Activated T-helper 2 cell treated with anti-CD3 and anti-CD28 coated beads, Interferon-gamma antibody, Interleukin-2, Interleukin-4, amounts not matched to agents 10 μg/mL and 5 μg/mL and 100 μg/mL, durations not matched to agents 14 hours and 24 hours and 36 hours (primary cell): ENCODE data around the gene USP6NL. TPM values are rescaled to one million over a fixed set of nuclear protein-coding genes. Genes with fewer than 3 reads are reported as not detected.

Experiments used
- DNase-seq: peaks from one replicate; pipeline ENCODE4 v3.0.0; 2021; ENCODE audit warnings: low spot score
- H3K27ac Mint-ChIP-seq: one replicate; pipeline ENCODE4 v1.8.0; 2021; ENCODE audit warnings: mixed read lengths
- H3K27me3 Mint-ChIP-seq: one replicate; pipeline ENCODE4 v1.8.0; 2021; ENCODE audit warnings: low read depth, mixed read lengths
- H3K36me3 Mint-ChIP-seq: one replicate; pipeline ENCODE4 v1.8.0; 2021; ENCODE audit warnings: low read depth, mixed read lengths
- H3K4me1 Mint-ChIP-seq: one replicate; pipeline ENCODE4 v1.8.0; 2021; ENCODE audit warnings: low read depth, mixed read lengths
- H3K4me3 Mint-ChIP-seq: one replicate; pipeline ENCODE4 v1.8.0; 2021; ENCODE audit warnings: low read depth, mild to moderate bottlenecking, moderate library complexity, mixed read lengths
- H3K9me3 Mint-ChIP-seq: one replicate; pipeline ENCODE4 v1.8.0; 2021; ENCODE audit warnings: mixed read lengths
- intact Hi-C: fragments of 100-400 bp; cut with micrococcal nuclease; formaldehyde crosslinking; loops from one replicate; pipeline ENCODE4 v1.15.1; 2023
- total RNA-seq: library from RNA; stranded (reverse); gene quantifications from 2 replicates; pipeline ENCODE4 v1.2.3, GENCODE V29; 2022

The USP6NL gene
- total RNA-seq, 1 donor from 2014 or later = 0.50 TPM

DNA sequence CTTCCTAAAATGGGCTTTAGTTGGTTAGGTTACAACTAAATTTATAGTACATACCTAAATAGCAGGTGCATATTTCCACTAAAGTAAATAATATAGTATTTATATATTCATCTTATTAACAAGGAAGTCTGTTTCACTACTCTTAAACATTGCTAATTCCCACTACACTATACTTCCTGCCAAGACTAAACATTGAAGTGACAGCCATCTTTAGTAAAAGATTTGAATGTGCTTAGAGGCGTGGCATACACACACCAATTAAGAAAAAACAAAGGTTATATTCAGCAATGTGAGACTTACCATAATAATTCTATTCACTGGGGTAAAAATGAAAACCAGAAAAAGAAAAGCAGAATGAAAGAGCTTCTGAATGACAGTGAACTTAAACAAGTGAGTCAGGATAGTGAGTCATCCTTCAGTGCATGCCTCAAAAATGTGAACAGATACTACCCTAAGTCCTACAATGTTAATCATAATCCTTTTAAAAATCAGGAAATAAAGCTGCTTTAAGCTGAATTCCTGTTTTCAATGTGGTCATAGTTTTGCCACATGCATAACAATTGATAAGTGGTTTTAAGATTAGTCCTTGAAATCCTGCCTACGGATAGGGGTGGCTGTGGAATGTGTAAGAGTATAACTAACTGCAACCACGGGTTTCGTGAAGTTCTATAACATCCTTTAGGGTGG, 59.4 kb downstream of the USP6NL start:
- peaks cover 23% of the 10 kb centered on the region for H3K4me1 Mint-ChIP-seq
- intact Hi-C loops = loop anchor here (2.0 kb wide), 1 partner anchor 27 kb away; no protein-coding TSS in a partner anchor
- H3K27me3 Mint-ChIP-seq = peaks cover 10% of the 10 kb centered on the region
- H3K4me3 Mint-ChIP-seq = no peak overlapping the region
- H3K9me3 Mint-ChIP-seq = no peaks in the 10 kb centered on the region
- H3K27ac Mint-ChIP-seq = no peak overlapping the region
- H3K36me3 Mint-ChIP-seq = no peaks in the 10 kb centered on the region
- no peak for DNase-seq

DNA sequence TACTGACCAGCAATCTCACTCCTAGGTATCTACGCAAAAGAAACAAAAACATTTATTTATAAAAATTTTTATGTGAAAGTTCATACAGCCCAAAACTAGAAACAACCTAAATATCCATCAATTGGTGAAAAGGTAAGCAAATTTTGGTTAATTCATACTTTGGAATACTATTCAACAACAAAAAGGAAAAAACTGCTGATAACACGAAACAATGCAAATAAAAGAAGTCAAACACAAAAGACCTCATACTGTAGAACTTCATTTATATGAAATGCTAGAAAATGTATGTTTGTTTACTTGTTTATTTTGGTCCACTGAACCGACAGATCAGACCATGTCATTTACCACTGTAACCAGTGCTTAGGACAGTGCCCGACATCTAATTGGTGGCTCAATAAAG, 60.3 kb downstream of the USP6NL start:
- intact Hi-C loops = no loop called here
- Mint-ChIP-seq H3K36me3 (no peaks in the 10 kb centered on the region), H3K27ac (no peak overlapping the region), H3K4me1 (peaks cover 20% of the 10 kb centered on the region), H3K27me3 (peaks cover 7% of the 10 kb centered on the region), H3K4me3 (no peak overlapping the region), H3K9me3 (no peaks in the 10 kb centered on the region)
- DNase-seq = no peak

DNA sequence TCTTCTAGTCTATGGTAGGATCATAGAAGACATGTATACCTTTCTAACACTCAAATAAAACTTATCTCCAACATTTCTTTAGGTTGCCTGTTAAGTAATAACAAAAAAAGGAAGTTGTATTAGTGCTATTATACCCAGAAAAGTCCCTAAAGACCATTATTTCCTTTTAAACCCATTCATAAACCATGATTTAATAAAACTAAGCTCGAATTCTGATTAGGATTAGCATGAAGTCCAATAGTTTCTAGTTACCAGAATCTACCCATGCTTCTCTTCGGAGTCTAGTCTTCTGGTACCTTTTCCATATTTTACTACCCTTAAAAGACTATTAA, 62.7 kb downstream of the USP6NL start:
- Mint-ChIP-seq H3K4me1 (peaks cover 12% of the 10 kb centered on the region), H3K9me3 (no peaks in the 10 kb centered on the region), H3K36me3 (no peaks in the 10 kb centered on the region), H3K27me3 (peaks cover 7% of the 10 kb centered on the region), H3K27ac (no peak overlapping the region), H3K4me3 (no peak overlapping the region)
- intact Hi-C loops = no loop called here
- no peak for DNase-seq

DNA sequence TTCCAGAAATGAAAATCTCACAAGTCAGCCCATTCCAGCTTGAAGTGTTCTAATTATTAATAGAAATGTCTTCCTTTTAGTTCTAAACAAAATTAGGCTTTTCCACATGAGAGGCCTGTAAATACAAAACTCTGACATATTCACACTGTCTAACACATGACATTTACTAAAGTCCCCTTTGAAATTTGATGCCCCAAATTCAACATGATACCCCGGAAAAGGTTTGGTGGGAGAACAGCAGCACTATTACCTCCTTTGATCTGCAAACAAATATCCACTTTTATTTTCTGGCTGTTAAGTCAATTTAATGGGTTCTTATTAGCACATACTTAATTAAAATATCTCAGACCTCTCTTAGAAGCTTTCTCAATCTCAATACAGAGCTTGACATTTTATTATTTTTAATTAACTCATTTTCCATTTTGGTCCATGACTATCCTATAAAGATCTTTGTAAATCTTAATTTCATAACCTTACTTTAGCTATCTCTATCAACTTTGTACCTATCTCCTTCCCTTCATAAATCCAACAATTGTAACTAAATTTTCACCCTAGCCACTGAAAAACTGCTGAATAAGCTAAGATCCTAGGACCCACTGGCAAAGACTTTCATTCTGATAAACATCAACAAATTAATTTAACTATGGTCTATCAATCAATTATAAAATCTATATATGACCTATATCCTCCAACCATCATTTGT, 63.2 kb downstream of the USP6NL start:
- Mint-ChIP-seq H3K27me3 (peaks cover 7% of the 10 kb centered on the region), H3K9me3 (no peaks in the 10 kb centered on the region), H3K27ac (no peak overlapping the region), H3K4me1 (peaks cover 8% of the 10 kb centered on the region), H3K4me3 (no peak overlapping the region), H3K36me3 (no peaks in the 10 kb centered on the region)
- intact Hi-C loops = no loop called here
- no peak for DNase-seq

DNA sequence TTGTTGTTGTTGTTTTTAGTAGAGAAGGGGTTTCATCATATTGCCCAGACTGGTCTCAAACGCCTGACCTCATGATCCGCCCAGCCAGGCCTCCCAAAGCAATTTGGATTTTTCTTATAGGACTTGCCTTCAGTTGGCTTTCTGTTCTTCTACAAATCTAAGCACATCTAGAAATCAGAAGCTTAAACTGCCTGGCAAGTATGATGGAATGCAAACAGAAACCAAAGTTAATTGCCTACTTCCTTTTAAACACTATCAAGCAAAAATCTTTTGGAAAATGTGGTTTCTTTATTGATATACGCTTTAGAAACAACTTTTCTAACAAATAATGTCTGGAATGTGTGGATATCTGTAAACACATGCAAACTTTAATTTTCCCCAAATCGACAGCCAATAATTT, 64.9 kb downstream of the USP6NL start:
- Mint-ChIP-seq H3K4me3 (no peak overlapping the region), H3K9me3 (no peaks in the 10 kb centered on the region), H3K27ac (no peak overlapping the region), H3K4me1 (peaks cover under 1% of the 10 kb centered on the region), H3K27me3 (peaks cover 13% of the 10 kb centered on the region), H3K36me3 (no peaks in the 10 kb centered on the region)
- intact Hi-C loops = no loop called here
- DNase-seq = no peak

DNA sequence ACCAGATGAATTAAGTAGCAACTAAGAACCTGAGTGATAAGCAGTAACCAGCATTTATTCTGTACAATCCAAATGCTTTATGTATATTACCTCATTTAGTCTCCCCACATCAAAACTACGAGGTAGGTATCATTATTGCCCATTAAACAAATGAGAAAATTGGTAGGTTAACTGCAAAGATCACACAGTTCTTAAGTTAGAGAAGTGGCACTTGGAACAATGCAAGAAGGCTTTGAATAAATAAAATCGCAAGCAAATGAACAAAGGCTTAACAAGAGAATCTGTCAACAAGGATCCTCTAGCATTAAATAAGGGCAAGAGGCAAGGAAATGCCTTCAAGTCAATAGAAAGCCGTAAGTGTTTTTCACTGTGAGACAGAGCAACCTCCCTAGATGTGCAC, 70.2 kb downstream of the USP6NL start:
- Mint-ChIP-seq H3K4me1 (peaks cover 5% of the 10 kb centered on the region), H3K27me3 (peaks cover 26% of the 10 kb centered on the region), H3K27ac (no peak overlapping the region), H3K4me3 (no peak overlapping the region), H3K9me3 (no peaks in the 10 kb centered on the region), H3K36me3 (no peaks in the 10 kb centered on the region)
- intact Hi-C loops = no loop called here
- no peak for DNase-seq

DNA sequence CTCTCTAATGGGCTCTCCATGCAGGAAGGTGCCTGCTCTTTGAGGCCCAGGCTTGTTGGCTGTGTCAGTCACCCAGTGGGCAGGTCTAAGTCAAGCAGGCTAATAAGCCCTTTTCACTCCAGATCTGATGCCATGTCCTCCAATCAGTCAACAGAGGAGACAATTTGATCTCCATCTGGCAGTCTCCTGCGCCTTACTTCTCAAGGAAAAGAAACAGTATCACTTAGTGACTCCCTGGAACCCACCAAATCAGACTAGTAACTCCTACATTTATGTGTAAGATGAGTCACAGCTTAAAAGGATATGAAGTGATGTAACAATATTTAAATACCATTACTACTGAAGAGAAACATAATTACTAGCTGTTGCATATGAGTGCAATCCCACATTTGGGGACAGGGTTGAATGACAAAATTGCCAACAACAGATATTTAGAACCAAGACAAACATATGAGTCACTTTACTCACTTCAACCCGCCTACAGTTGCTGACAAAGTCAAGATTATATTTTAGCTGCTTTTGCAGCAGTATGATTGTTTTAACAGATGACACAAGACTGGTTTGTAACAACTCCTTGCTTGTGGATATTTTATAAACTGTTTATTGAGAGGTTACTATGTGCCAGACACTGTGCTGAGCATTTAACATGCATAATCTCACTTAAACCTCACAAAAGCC, 72.1 kb downstream of the USP6NL start:
- DNase-seq = no peak
- Mint-ChIP-seq H3K9me3 (no peaks in the 10 kb centered on the region), H3K27ac (no peak overlapping the region), H3K36me3 (no peaks in the 10 kb centered on the region), H3K4me3 (no peak overlapping the region), H3K27me3 (peaks cover 36% of the 10 kb centered on the region), H3K4me1 (peaks cover 5% of the 10 kb centered on the region)
- intact Hi-C loops = no loop called here

DNA sequence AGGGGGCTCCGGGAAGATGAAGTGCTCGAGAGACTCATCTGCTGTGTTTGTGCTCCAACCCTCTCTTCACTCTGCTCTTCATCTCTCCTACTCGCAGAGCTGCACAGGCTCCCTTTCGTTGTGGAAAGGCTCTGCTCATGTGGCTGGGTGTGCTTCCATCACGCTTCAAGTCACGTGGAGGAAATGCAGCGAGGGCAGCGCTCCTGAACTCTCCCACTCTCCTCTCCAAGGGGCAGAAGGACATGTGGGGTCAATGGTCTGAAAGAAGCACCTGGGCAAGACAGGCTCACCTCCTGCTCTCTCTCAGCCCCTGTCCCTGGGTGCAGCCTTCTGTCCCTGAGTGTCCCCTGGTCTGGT, 72.6 kb downstream of the USP6NL start:
- no peaks in the 10 kb centered on the region for H3K9me3 Mint-ChIP-seq
- no peaks in the 10 kb centered on the region for H3K36me3 Mint-ChIP-seq
- H3K4me3 Mint-ChIP-seq = no peak overlapping the region
- no peak for DNase-seq
- intact Hi-C loops = no loop called here
- H3K27ac Mint-ChIP-seq = no peak overlapping the region
- H3K27me3 Mint-ChIP-seq = peaks cover 42% of the 10 kb centered on the region
- peaks cover 5% of the 10 kb centered on the region for H3K4me1 Mint-ChIP-seq

DNA sequence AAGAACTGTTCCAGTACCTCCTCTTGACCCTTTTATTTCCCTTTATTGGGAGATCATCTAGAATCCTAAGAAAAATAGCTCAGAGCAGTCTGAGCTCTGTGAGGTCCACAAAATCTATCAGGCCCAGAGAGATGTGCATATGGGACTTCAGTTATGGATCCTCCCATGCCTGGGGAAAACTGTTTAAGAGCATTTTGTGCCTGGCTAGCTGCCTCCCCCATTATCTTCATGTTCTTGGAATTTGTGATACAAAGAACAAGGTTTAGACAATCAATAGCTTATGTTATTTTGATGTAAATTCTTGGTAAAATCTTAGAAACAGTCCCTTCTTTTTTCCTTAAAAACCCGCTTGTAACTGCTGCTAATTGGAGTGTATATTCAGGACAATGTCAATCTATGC, 75.2 kb downstream of the USP6NL start:
- intact Hi-C loops = no loop called here
- peaks cover 5% of the 10 kb centered on the region for H3K4me1 Mint-ChIP-seq
- peaks cover 46% of the 10 kb centered on the region for H3K27me3 Mint-ChIP-seq
- DNase-seq = no peak
- no peaks in the 10 kb centered on the region for H3K9me3 Mint-ChIP-seq
- no peaks in the 10 kb centered on the region for H3K36me3 Mint-ChIP-seq
- H3K4me3 Mint-ChIP-seq = no peak overlapping the region
- H3K27ac Mint-ChIP-seq = no peak overlapping the region

DNA sequence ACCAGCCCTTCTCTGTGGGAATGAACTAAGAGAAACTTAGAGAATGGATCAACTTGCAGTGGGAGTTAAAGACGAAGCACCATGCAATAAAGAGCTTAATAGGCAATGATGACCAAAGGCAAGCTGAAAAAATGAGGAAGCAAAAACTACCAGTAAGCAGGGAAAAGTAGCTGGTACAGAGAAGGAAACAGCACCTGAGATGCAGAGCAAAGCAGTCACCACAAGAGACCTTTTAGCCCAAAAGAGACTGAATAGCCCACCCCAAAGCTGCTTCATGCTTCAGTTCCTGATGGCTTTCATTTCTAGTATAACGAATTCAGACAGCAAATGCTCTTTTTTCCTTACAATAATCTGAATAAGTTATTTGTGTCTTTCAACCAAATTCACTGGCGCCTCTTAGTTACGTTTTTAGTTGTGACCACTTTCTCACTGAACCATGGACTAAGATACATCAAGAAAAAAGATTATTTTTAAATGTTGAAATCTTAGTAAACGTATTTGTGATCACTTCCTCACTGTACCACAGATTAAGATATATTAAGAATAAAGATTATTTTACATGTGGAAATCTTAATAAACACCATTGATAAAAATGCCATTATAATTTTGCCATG, 76.0 kb downstream of the USP6NL start:
- H3K4me3 Mint-ChIP-seq = no peak overlapping the region
- no peak overlapping the region for H3K27ac Mint-ChIP-seq
- H3K27me3 Mint-ChIP-seq = peaks cover 49% of the 10 kb centered on the region
- intact Hi-C loops = no loop called here
- H3K36me3 Mint-ChIP-seq = no peaks in the 10 kb centered on the region
- no peaks in the 10 kb centered on the region for H3K9me3 Mint-ChIP-seq
- H3K4me1 Mint-ChIP-seq = peaks cover 5% of the 10 kb centered on the region
- no peak for DNase-seq

DNA sequence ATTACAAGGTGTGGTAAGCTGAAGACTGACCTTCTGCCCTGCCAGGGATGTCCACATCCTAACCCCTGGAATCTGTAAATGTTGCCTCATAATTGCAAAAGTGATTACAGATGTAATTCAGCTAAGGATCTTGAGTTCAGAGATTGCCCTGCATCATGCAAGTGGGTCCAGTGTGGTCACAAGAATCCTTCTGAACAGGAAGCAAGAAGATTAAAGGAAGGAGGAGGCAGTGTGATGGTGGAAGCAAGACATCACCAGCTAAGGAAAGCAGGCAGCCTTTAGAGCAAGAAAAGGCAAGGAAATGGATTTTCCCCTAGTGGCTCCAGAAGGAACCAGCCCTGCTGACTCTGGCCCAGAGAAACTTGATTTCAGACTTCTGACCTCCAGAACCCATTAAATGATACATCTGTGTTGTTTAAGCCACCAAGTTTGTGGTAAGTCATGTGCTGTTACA, 78.1 kb downstream of the USP6NL start:
- Mint-ChIP-seq H3K9me3 (no peaks in the 10 kb centered on the region), H3K36me3 (no peaks in the 10 kb centered on the region), H3K27ac (no peak overlapping the region), H3K27me3 (peaks cover 47% of the 10 kb centered on the region), H3K4me1 (peaks cover 4% of the 10 kb centered on the region), H3K4me3 (no peak overlapping the region)
- intact Hi-C loops = no loop called here
- DNase-seq = no peak

DNA sequence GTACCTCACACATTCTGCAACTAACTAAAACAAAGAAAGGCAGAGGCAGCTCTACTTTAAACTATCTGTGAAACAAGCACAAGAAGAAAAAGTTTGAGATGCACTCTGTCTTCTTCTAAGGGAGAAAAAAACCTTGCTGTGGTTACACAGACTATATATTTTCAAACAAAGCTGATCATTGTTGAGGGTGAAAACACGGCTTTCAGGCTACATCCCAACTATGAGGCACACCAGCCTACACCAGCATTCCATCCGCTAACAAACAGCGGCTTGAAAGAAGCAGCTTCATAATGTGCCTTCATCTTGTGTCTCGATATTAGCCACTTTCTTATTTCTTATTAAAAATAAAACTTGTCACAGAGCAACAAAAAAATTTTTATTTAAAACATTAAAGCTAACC, 79.1 kb downstream of the USP6NL start:
- intact Hi-C loops = no loop called here
- no peak for DNase-seq

DNA sequence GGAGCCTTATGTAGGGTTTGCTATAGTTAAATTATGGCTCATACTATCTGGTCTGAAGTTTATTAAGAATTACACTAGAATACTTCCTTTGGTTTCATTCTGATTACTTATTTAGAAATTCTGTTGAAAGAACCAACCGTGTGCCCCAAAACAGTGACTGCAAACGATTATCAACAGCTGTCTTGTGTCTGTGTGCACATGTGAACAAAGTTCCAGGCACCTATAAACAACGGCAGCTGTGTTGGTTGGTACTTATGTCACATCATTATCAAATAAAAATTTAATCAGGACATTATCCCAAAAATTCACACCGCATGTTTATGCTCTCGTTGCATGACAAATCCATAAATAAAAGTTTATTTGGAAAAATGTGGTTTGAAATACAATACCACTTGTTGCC, 80.6 kb downstream of the USP6NL start:
- no peak for DNase-seq
- H3K4me1 Mint-ChIP-seq = peaks cover 10% of the 10 kb centered on the region
- intact Hi-C loops = no loop called here
- H3K9me3 Mint-ChIP-seq = no peaks in the 10 kb centered on the region
- H3K4me3 Mint-ChIP-seq = no peak overlapping the region
- H3K27me3 Mint-ChIP-seq = peaks cover 42% of the 10 kb centered on the region
- no peaks in the 10 kb centered on the region for H3K36me3 Mint-ChIP-seq
- H3K27ac Mint-ChIP-seq = no peak overlapping the region

More for the DNA sequence above, 79.1 kb downstream of the USP6NL start:
- H3K9me3 Mint-ChIP-seq = no peaks in the 10 kb centered on the region
- H3K36me3 Mint-ChIP-seq = no peaks in the 10 kb centered on the region
- H3K4me1 Mint-ChIP-seq = peaks cover 9% of the 10 kb centered on the region
- H3K4me3 Mint-ChIP-seq = no peak overlapping the region
- peaks cover 48% of the 10 kb centered on the region for H3K27me3 Mint-ChIP-seq
- no peak overlapping the region for H3K27ac Mint-ChIP-seq
